ENCODE measurements around the gene NT5DC3. TPM values are rescaled to one million over a fixed set of nuclear protein-coding genes. Genes with fewer than 3 reads are reported as not detected.

The NT5DC3 gene
- total RNA-seq, 4 donors from 2014 or later, result 64.5 to 185 (median 131) TPM

- TF ChIP-seq CTCF (IDR thresholded peaks at IDR 0.05) (no peak), POLR2AphosphoS5 (IDR thresholded peaks at IDR 0.05) (no peak), EP300 (IDR thresholded peaks at IDR 0.05) (no peak), POLR2A (IDR thresholded peaks at IDR 0.05) (no peak)
- peak overlapping the region in 1 of 4 donors; percentile 36 for H3K27ac ChIP-seq
- H3K27me3 ChIP-seq, result no peaks in the 10 kb centered on the region
- ATAC-seq, result no peak
- 68% methylated on average over 3 to 4 of the region's 5 CpGs for WGBS, 2 donors (ENCODE audit: low coverage in 1 of 2)
- no peak overlapping the region for H3K4me3 ChIP-seq
- H3K9me3 ChIP-seq, result no peaks in the 10 kb centered on the region
- H3K4me1 ChIP-seq, result peaks cover 0 to 7% (median 0%) of the 10 kb centered on the region in 3 donors
- peaks cover 8 to 93% of the 10 kb centered on the region in 2 donors for H3K36me3 ChIP-seq
Observed at GRCh38 chr12:103783744-103784664, 57.0 kb downstream of the NT5DC3 start.

GRCh38 chr12:103782399-103782798 is 58.6 kb downstream of the NT5DC3 start:
- H3K4me1 ChIP-seq, result peaks cover 0 to 7% (median 0%) of the 10 kb centered on the region in 3 donors
- no peaks in the 10 kb centered on the region for H3K27me3 ChIP-seq
- H3K4me3 ChIP-seq, result no peak overlapping the region
- no peak for ATAC-seq
- 100% methylated on average over 1 of the region's 3 CpGs; no CpG with 5 or more reads in 1 of the 2 donors for WGBS, 2 donors (ENCODE audit: low coverage in 1 of 2)
- H3K9me3 ChIP-seq, result no peaks in the 10 kb centered on the region
- no peak overlapping the region for H3K27ac ChIP-seq
- H3K36me3 ChIP-seq, result peaks cover 11 to 94% of the 10 kb centered on the region in 2 donors
- TF ChIP-seq EP300 (IDR thresholded peaks at IDR 0.05) (no peak), POLR2A (IDR thresholded peaks at IDR 0.05) (no peak), POLR2AphosphoS5 (IDR thresholded peaks at IDR 0.05) (no peak), CTCF (IDR thresholded peaks at IDR 0.05) (no peak)

GRCh38 chr12:103780992-103781391 is 60.0 kb downstream of the NT5DC3 start:
- Histone ChIP-seq H3K9me3 (no peaks in the 10 kb centered on the region), H3K27me3 (no peaks in the 10 kb centered on the region), H3K36me3 (peaks cover 11 to 95% of the 10 kb centered on the region in 2 donors), H3K4me1 (peaks cover 0 to 7% (median 0%) of the 10 kb centered on the region in 3 donors), H3K27ac (no peak overlapping the region), H3K4me3 (no peak overlapping the region)
- WGBS, 2 donors (ENCODE audit: low coverage in 1 of 2), result 90 to 94% methylated on average over 2 to 3 of the region's 3 CpGs
- ATAC-seq, result no peak
- TF ChIP-seq POLR2AphosphoS5 (IDR thresholded peaks at IDR 0.05), result no peak
- TF ChIP-seq POLR2A (IDR thresholded peaks at IDR 0.05), result no peak
- no peak for TF ChIP-seq CTCF (IDR thresholded peaks at IDR 0.05)
- no peak for TF ChIP-seq EP300 (IDR thresholded peaks at IDR 0.05)

- Histone ChIP-seq H3K4me3 (no peak overlapping the region), H3K27me3 (no peaks in the 10 kb centered on the region), H3K36me3 (peaks cover 9 to 100% of the 10 kb centered on the region in 2 donors), H3K27ac (no peak overlapping the region), H3K9me3 (no peaks in the 10 kb centered on the region), H3K4me1 (peaks cover 0 to 7% (median 0%) of the 10 kb centered on the region in 3 donors)
- TF ChIP-seq CTCF (IDR thresholded peaks at IDR 0.05) (no peak), POLR2A (IDR thresholded peaks at IDR 0.05) (no peak), EP300 (IDR thresholded peaks at IDR 0.05) (no peak), POLR2AphosphoS5 (IDR thresholded peaks at IDR 0.05) (no peak)
- ATAC-seq, result no peak
- WGBS, 2 donors (ENCODE audit: low coverage in 1 of 2), result 84 to 98% methylated on average over 4 of the region's 4 CpGs
Observed at GRCh38 chr12:103780093-103780440, 61.0 kb downstream of the NT5DC3 start.
